ENCODE data around the gene PTPRF.

PTPRF gene

GRCh38 chr1:43510621-43511020 is 20.1 kb upstream of the PTPRF start:
- TF ChIP-seq CTCF (IDR thresholded peaks at IDR 0.05; ENCODE audit: low read depth, low read length, poor library complexity, severe bottlenecking) (no peak), EZH2phosphoT487 (IDR thresholded peaks at IDR 0.05; ENCODE audit: borderline replicate concordance, low read length) (no peak)
- H3K36me3 ChIP-seq (ENCODE audit: control insufficient read depth, low read length), result no peaks in the 10 kb centered on the region
- peaks cover 27% of the 10 kb centered on the region for H3K27me3 ChIP-seq (ENCODE audit: control insufficient read depth, low read length)
- no peak overlapping the region for H3K4me2 ChIP-seq (ENCODE audit: low read length)
- H4K20me1 ChIP-seq (ENCODE audit: control insufficient read depth, insufficient read depth, low read depth, low read length), result no peaks in the 10 kb centered on the region
- no peaks in the 10 kb centered on the region for H3K9me2 ChIP-seq (replicated peaks; ENCODE audit: control insufficient read depth, low read length)
- no peaks in the 10 kb centered on the region for H3K79me2 ChIP-seq (ENCODE audit: control insufficient read depth, low read length)
- H3F3A ChIP-seq (ENCODE audit: control insufficient read depth, insufficient read depth), result no peaks in the 10 kb centered on the region
- H3K4me1 ChIP-seq (ENCODE audit: control insufficient read depth, low read length), result no peaks in the 10 kb centered on the region
- no peak overlapping the region for H3K4me3 ChIP-seq (ENCODE audit: low read length)
- 0 out of 2 replicates have a peak, but pooled peaks cover 5% of the 10 kb centered on the region for H3K9me3 ChIP-seq (ENCODE audit: control insufficient read depth, insufficient read depth, low read length)
- no peak overlapping the region for H3K27ac ChIP-seq (ENCODE audit: low read depth, low read length)

- H3K4me3 ChIP-seq (ENCODE audit: low read length), result no peak overlapping the region
- TF ChIP-seq CTCF (IDR thresholded peaks at IDR 0.05; ENCODE audit: low read depth, low read length, poor library complexity, severe bottlenecking) (no peak), EZH2phosphoT487 (IDR thresholded peaks at IDR 0.05; ENCODE audit: borderline replicate concordance, low read length) (no peak)
- H3K4me2 ChIP-seq (ENCODE audit: low read length), result no peak overlapping the region
- 0 out of 2 replicates have a peak, but pooled peaks cover 5% of the 10 kb centered on the region for H3K9me3 ChIP-seq (ENCODE audit: control insufficient read depth, insufficient read depth, low read length)
- peaks cover 27% of the 10 kb centered on the region for H3K27me3 ChIP-seq (ENCODE audit: control insufficient read depth, low read length)
- H3K36me3 ChIP-seq (ENCODE audit: control insufficient read depth, low read length), result no peaks in the 10 kb centered on the region
- H4K20me1 ChIP-seq (ENCODE audit: control insufficient read depth, insufficient read depth, low read depth, low read length), result no peaks in the 10 kb centered on the region
- no peaks in the 10 kb centered on the region for H3K4me1 ChIP-seq (ENCODE audit: control insufficient read depth, low read length)
- no peaks in the 10 kb centered on the region for H3K9me2 ChIP-seq (replicated peaks; ENCODE audit: control insufficient read depth, low read length)
- H3F3A ChIP-seq (ENCODE audit: control insufficient read depth, insufficient read depth), result no peaks in the 10 kb centered on the region
- H3K27ac ChIP-seq (ENCODE audit: low read depth, low read length), result no peak overlapping the region
- H3K79me2 ChIP-seq (ENCODE audit: control insufficient read depth, low read length), result no peaks in the 10 kb centered on the region
Observed at GRCh38 chr1:43511394-43511793, 19.3 kb upstream of the PTPRF start.

- Histone ChIP-seq H3K4me1 (ENCODE audit: control insufficient read depth, low read length) (no peaks in the 10 kb centered on the region), H3K27me3 (ENCODE audit: control insufficient read depth, low read length) (peaks cover 27% of the 10 kb centered on the region), H3K27ac (ENCODE audit: low read depth, low read length) (no peak overlapping the region), H3K79me2 (ENCODE audit: control insufficient read depth, low read length) (no peaks in the 10 kb centered on the region), H3K4me2 (ENCODE audit: low read length) (no peak overlapping the region), H4K20me1 (ENCODE audit: control insufficient read depth, insufficient read depth, low read depth, low read length) (no peaks in the 10 kb centered on the region), H3F3A (ENCODE audit: control insufficient read depth, insufficient read depth) (no peaks in the 10 kb centered on the region), H3K36me3 (ENCODE audit: control insufficient read depth, low read length) (no peaks in the 10 kb centered on the region), H3K4me3 (ENCODE audit: low read length) (no peak overlapping the region), H3K9me3 (ENCODE audit: control insufficient read depth, insufficient read depth, low read length) (0 out of 2 replicates have a peak, but pooled peaks cover 5% of the 10 kb centered on the region), H3K9me2 (replicated peaks; ENCODE audit: control insufficient read depth, low read length) (no peaks in the 10 kb centered on the region)
- no peak for TF ChIP-seq CTCF (IDR thresholded peaks at IDR 0.05; ENCODE audit: low read depth, low read length, poor library complexity, severe bottlenecking)
Observed at GRCh38 chr1:43512133-43512532, 18.6 kb upstream of the PTPRF start.

DNA sequence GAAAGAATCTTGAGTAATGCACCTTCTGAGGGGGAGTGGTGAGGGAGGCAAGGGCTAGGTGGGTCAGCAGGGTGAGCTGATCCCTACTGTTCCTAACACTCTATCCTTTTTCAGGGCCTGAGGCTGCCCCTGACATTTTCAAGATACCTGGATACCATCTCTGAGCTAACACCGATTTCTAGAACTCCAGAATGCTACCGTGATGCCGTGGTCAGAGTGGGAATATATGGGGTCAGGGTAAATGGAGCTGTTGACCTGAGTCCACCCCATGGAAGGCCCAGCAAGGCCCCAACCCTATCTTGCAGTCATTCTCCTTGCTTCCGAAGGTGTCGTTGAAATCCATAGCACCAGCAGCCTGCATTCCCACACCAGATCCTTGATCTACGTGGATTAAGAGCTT is 18.0 kb upstream of the PTPRF start:
- Histone ChIP-seq H3K4me3 (ENCODE audit: low read length) (no peak overlapping the region), H3K27me3 (ENCODE audit: control insufficient read depth, low read length) (peaks cover 27% of the 10 kb centered on the region), H3K4me2 (ENCODE audit: low read length) (no peak overlapping the region), H3K9me2 (replicated peaks; ENCODE audit: control insufficient read depth, low read length) (no peaks in the 10 kb centered on the region), H3K36me3 (ENCODE audit: control insufficient read depth, low read length) (no peaks in the 10 kb centered on the region), H3K4me1 (ENCODE audit: control insufficient read depth, low read length) (no peaks in the 10 kb centered on the region), H4K20me1 (ENCODE audit: control insufficient read depth, insufficient read depth, low read depth, low read length) (no peaks in the 10 kb centered on the region), H3K27ac (ENCODE audit: low read depth, low read length) (no peak overlapping the region), H3F3A (ENCODE audit: control insufficient read depth, insufficient read depth) (no peaks in the 10 kb centered on the region), H3K9me3 (ENCODE audit: control insufficient read depth, insufficient read depth, low read length) (0 out of 2 replicates have a peak, but pooled peaks cover 5% of the 10 kb centered on the region), H3K79me2 (ENCODE audit: control insufficient read depth, low read length) (no peaks in the 10 kb centered on the region)
- TF ChIP-seq EZH2phosphoT487 (IDR thresholded peaks at IDR 0.05; ENCODE audit: borderline replicate concordance, low read length) (no peak), CTCF (IDR thresholded peaks at IDR 0.05; ENCODE audit: low read depth, low read length, poor library complexity, severe bottlenecking) (no peak)
